Measurements from ENCODE around the gene CLCN6.

Gene CLCN6

GRCh38 chr1:11822091-11822490 is 16.1 kb downstream of the CLCN6 start:
- DNase-seq (no peak), ATAC-seq (no peak)
- H3K9me3 Mint-ChIP-seq: no peaks in the 10 kb centered on the region
- no peaks in the 10 kb centered on the region for H3K4me1 Mint-ChIP-seq
- no peak overlapping the region for H3K4me3 Mint-ChIP-seq
- no peak overlapping the region for H3K27ac Mint-ChIP-seq
- peaks cover 22% of the 10 kb centered on the region for H3K36me3 Mint-ChIP-seq (ENCODE audit: low read depth)
- H3K27me3 Mint-ChIP-seq: no peaks in the 10 kb centered on the region

DNA sequence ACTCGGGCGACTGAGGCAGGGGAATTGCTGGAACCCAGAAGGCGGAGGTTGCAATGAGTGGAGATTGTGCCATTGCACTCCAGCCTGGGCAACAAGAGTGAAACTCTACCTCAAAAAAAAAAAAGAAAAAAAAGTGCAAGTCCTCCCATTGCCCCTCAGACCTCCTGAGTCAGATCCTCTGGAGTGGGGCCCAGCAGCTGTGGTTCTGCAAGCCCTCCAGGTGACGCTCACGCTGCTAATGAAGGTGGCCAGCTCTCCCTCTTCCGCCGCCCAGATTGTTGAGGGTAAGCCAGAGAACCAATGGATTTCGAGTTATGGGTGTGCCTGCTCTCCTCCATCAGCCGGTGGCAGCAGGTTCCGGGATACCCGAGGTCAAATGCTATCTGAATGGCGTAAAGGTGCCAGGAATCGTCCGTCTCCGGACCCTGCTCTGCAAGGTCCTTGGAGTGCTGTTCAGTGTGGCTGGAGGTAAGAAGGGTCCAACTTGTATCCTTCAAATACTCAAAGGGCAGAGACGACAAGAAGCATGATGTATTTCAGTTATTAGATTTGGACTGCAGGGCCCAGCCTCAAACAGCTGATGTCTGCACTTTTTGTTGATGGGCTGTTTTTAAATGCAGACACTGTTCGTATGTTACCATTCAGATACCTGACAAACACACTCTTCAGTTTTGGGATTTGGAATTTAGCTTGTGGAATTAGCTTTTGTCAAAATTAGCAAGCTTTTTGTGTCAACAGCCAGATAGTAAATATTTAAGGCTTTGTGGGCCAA is 17.6 kb downstream of the CLCN6 start:
- ATAC-seq: no peak
- H3K27ac Mint-ChIP-seq: no peak overlapping the region
- H3K4me3 Mint-ChIP-seq: no peak overlapping the region

DNA sequence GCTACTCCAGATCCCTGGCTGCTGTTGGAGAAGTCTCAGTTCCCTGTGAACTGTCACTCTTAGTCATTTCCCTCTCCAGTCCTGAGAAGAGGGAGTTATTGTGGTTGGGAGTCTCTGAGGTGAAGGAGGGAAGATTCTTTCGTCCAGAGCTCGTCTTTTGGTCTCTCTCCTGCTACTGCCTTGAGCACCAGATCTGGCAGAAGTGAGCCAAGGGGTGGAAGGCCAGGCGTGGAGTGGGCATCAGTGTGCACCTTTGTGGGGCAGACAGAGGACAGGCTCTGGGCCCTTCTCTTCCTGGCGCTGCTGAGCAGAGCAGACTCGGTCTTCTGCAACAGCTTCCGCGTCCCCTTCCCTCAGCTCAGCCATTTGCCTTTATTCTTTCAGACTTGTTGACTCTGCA is 19.1 kb downstream of the CLCN6 start:
- Mint-ChIP-seq H3K9me3 (no peaks in the 10 kb centered on the region), H3K27ac (no peak overlapping the region), H3K36me3 (ENCODE audit: low read depth) (peaks cover 16% of the 10 kb centered on the region), H3K4me1 (no peaks in the 10 kb centered on the region), H3K27me3 (no peaks in the 10 kb centered on the region), H3K4me3 (no peak overlapping the region)
- DNase-seq (no peak), ATAC-seq (no peak)

More for the DNA sequence above, 17.6 kb downstream of the CLCN6 start:
- DNase-seq: no peak
- Mint-ChIP-seq H3K27me3 (no peaks in the 10 kb centered on the region), H3K4me1 (no peaks in the 10 kb centered on the region), H3K9me3 (no peaks in the 10 kb centered on the region), H3K36me3 (ENCODE audit: low read depth) (peaks cover 17% of the 10 kb centered on the region)

DNA sequence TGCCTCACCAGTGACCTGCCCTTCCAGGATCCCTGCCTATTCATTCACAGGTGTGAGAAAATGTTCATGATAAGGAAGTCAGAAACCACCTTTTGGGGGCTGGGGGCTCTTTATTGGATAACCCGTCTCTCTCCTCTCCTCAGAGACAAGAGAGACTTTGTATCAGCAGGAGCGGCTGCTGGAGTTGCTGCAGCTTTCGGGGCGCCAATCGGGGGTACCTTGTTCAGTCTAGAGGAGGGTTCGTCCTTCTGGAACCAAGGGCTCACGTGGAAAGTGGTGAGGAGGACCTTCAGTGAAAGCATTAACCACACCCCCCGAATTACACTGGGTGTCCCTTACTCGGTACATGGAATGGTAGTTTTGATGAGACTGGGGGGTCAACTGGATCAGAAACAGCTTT is 21.0 kb downstream of the CLCN6 start:
- ATAC-seq: no peak
- H3K4me3 Mint-ChIP-seq: no peak overlapping the region

DNA sequence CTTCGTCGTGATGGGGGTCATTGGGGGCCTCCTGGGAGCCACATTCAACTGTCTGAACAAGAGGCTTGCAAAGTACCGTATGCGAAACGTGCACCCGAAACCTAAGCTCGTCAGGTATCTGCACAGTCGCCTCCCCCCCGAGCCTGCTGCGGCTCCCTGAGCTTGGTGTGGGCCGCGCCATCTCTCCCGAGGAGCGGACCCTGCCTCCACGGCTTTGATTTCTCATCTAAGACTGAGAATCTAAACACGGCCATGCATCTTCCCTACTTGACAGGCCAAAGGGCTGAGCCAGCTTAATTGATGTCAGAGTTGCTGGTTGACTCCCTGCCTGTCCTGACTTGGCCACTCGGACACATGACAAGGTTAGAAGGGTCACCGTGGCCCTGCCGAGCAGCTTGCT is 22.5 kb downstream of the CLCN6 start:
- Mint-ChIP-seq H3K4me1 (no peaks in the 10 kb centered on the region), H3K9me3 (no peaks in the 10 kb centered on the region), H3K27me3 (no peaks in the 10 kb centered on the region), H3K36me3 (ENCODE audit: low read depth) (peaks cover 13% of the 10 kb centered on the region), H3K27ac (no peak overlapping the region), H3K4me3 (no peak overlapping the region)
- DNase-seq: no peak
- ATAC-seq: no peak

More for the DNA sequence above, 21.0 kb downstream of the CLCN6 start:
- Mint-ChIP-seq H3K36me3 (ENCODE audit: low read depth) (peaks cover 14% of the 10 kb centered on the region), H3K27ac (no peak overlapping the region), H3K9me3 (no peaks in the 10 kb centered on the region), H3K27me3 (no peaks in the 10 kb centered on the region), H3K4me1 (no peaks in the 10 kb centered on the region)
- no peak for DNase-seq

DNA sequence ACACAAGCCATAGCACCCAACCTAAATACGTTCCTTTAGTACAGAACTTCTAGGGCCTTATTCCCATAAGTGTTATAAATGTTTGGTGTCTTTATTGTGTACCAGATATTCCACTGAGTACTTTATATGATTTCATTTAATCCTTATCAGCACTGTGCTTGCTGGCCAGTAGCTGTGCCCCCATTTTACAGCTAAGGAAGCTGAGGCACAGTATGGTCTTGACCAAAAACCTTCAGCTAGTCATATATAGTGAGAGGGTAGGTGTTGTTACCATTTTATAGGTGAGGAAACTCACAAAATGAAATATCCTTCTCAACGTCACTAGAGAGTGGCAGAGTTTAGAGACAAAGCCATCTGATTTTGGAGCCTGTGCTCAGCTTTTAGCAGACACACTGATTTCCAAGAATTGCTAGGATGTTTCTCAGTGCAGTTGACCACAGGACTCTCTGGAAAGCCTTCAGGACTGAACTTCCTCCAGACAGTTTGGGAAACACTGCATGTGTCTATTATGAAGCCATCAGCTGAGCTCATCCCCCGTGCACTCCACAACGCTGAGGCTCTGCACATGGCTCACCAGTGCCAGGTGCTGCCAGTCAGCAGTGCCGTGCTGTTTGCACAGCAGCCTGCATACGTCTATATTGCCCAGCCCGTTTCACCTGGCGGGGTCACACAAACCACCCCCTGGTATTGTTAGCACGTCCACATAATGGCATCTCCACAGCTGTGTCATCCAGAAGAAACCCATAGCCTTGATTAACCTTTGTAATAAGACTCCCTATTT is 26.1 kb downstream of the CLCN6 start:
- Mint-ChIP-seq H3K4me3 (no peak overlapping the region), H3K27ac (no peak overlapping the region), H3K36me3 (ENCODE audit: low read depth) (peaks cover 15% of the 10 kb centered on the region), H3K9me3 (no peaks in the 10 kb centered on the region), H3K27me3 (no peaks in the 10 kb centered on the region), H3K4me1 (no peaks in the 10 kb centered on the region)
- ATAC-seq (no peak), DNase-seq (no peak)

- Mint-ChIP-seq H3K9me3 (no peaks in the 10 kb centered on the region), H3K27ac (no peak overlapping the region), H3K4me3 (no peak overlapping the region), H3K36me3 (ENCODE audit: low read depth) (peaks cover 15% of the 10 kb centered on the region), H3K27me3 (no peaks in the 10 kb centered on the region), H3K4me1 (no peaks in the 10 kb centered on the region)
- ATAC-seq: no peak
- DNase-seq: no peak
Measured at GRCh38 chr1:11833497-11833896, 27.5 kb downstream of the CLCN6 start.

GRCh38 chr1:11833900-11834299 is 27.9 kb downstream of the CLCN6 start:
- DNase-seq: no peak
- Mint-ChIP-seq H3K27me3 (no peaks in the 10 kb centered on the region), H3K4me3 (no peak overlapping the region), H3K4me1 (no peaks in the 10 kb centered on the region), H3K36me3 (ENCODE audit: low read depth) (peaks cover 19% of the 10 kb centered on the region), H3K9me3 (no peaks in the 10 kb centered on the region), H3K27ac (no peak overlapping the region)
- ATAC-seq: no peak

DNA sequence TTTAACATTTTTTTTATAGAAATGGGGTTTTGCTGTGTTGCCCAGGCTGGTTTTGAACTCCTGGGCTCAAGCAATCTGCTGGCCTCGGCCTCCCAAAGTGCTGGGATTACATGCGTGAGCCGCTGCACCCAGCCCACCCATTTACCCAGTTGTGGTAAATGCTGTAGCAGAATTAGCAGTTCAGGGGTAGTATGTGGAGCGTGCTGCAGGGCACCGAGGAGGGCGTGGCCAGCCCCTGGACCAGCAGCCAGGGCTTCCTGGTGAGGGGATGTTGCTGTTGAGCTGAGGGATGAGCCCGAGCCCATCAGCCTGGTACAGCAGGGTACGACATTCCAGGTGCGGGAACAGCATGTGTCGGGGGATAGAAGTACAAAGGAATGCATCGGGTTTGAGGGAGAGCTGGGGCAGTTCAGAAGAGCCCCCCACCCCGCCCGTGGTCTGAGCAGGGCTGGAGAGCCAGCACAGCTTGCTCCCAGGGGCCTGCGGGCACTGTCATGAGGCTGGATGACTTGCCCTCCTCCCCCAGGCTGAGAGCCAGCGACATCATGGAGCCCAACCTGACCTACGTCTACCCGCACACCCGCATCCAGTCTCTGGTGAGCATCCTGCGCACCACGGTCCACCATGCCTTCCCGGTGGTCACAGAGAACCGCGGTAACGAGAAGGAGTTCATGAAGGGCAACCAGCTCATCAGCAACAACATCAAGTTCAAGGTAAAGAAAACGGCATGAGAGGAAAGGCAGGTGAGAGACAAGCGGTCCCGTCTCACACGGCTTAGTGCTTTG is 29.6 kb downstream of the CLCN6 start:
- Mint-ChIP-seq H3K27ac (no peak overlapping the region), H3K36me3 (ENCODE audit: low read depth) (peaks cover 22% of the 10 kb centered on the region), H3K4me1 (no peaks in the 10 kb centered on the region), H3K4me3 (no peak overlapping the region), H3K27me3 (no peaks in the 10 kb centered on the region), H3K9me3 (no peaks in the 10 kb centered on the region)
- ATAC-seq: no peak
- no peak for DNase-seq

DNA sequence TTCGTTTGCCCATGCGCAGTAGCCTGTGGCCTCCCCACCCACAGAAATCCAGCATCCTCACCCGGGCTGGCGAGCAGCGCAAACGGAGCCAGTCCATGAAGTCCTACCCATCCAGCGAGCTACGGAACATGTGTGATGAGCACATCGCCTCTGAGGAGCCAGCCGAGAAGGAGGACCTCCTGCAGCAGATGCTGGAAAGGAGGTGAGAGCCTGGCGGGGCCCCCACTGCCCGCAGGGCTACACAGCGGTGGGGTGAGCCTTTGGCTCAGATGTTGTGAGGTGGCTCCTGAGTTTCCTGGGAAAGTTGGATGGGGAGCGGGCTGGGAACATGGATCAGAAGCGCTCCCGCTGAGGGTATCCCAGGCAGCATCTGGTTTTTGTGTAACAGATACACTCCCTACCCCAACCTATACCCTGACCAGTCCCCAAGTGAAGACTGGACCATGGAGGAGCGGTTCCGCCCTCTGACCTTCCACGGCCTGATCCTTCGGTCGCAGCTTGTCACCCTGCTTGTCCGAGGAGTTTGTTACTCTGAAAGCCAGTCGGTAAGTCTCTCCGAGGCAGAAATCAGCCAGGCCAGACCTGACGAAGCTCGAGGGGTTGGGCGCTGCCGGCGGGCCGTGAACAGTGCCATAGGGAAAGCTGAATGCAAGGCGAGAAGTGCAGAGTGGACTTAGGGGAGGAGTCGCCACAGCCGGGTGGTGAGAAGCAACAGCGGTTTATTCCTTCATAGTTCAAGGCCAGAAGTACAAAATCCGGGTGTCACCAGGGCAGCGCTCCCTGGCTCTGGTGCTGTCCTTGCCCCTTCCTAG is 31.2 kb downstream of the CLCN6 start:
- Mint-ChIP-seq H3K4me3 (no peak overlapping the region), H3K9me3 (no peaks in the 10 kb centered on the region), H3K4me1 (no peaks in the 10 kb centered on the region), H3K36me3 (ENCODE audit: low read depth) (peaks cover 26% of the 10 kb centered on the region), H3K27ac (no peak overlapping the region), H3K27me3 (no peaks in the 10 kb centered on the region)
- ATAC-seq (no peak), DNase-seq (no peak)

DNA sequence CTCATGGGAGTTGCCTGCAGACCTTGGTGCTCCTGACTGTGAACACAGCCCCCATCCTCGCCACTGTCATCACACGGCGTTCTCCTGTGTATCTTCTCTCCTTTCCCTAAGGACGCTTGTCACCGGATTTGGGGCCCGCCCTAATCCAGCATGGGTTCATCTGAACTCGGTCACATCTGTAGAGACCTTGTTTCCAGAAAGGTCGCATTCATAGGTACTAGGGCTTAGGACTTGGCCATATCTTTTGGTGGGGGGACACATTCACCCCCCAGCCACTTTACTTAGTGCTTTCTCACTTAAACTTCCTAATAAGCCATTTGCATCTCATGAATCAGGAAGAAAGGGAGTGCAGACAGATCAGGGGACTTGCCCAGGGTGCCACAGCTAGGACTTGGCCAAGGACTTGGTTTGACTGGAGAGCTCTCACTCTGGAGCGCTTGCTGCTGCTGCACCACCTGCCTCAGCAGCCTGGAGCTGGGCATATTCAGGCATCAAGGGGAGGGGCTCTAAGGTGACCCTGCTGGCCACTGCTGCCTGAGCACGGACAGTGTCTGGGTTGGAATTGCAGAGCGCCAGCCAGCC is 31.9 kb downstream of the CLCN6 start:
- Mint-ChIP-seq H3K4me3 (no peak overlapping the region), H3K9me3 (no peaks in the 10 kb centered on the region), H3K4me1 (peaks cover 3% of the 10 kb centered on the region), H3K27ac (no peak overlapping the region), H3K36me3 (ENCODE audit: low read depth) (peaks cover 26% of the 10 kb centered on the region), H3K27me3 (no peaks in the 10 kb centered on the region)
- DNase-seq (no peak), ATAC-seq (no peak)

- Mint-ChIP-seq H3K9me3 (no peaks in the 10 kb centered on the region), H3K36me3 (ENCODE audit: low read depth) (peaks cover 26% of the 10 kb centered on the region), H3K4me3 (no peak overlapping the region), H3K4me1 (peaks cover 3% of the 10 kb centered on the region), H3K27me3 (no peaks in the 10 kb centered on the region), H3K27ac (no peak overlapping the region)
- peak; percentile 88 for ATAC-seq
- peak; percentile 76 for DNase-seq
Measured at GRCh38 chr1:11838349-11839272, 32.6 kb downstream of the CLCN6 start.
